RWPE1 (cell line): ENCODE data around the gene SPSB4.

Experiments used
- CTCF ChIA-PET: fragments of 350-600 bp; sonication (Branson Sonifier 250); formaldehyde crosslinking; extraction: SDS; loops from one replicate; lab custom pipeline; 2021; lab: Yijun Ruan, JAX
- POLR2A ChIA-PET: fragments of 400-600 bp; formaldehyde crosslinking; extraction: SDS; loops from one replicate; lab custom pipeline; 2020; ENCODE audit warnings: antibody characterized with exemption; ENCODE audit not compliant: low non-redundant PET; lab: Yijun Ruan, JAX
- DNase-seq: peaks from one replicate; pipeline ENCODE4 v3.0.0; 2012; ENCODE audit warnings: low spot score
- H3K27ac ChIP-seq: fragments of 450-650 bp; 2 replicates; pipeline ENCODE4 v1.5.1; 2017
- CTCF ChIP-seq: fragments of 450-650 bp; conservative IDR thresholded peaks from 2 replicates; pipeline ENCODE4 v1.5.1; 2017; ENCODE audit warnings: low read depth, mild to moderate bottlenecking

The SPSB4 gene

GRCh38 chr3:141065258-141065657 is 14.1 kb downstream of the SPSB4 start:
- H3K27ac ChIP-seq = no peak overlapping the region
- no peak for DNase-seq
- ChIA-PET POLR2A (no interaction called here), CTCF (no interaction called here)
- TF ChIP-seq CTCF = no peak

DNA sequence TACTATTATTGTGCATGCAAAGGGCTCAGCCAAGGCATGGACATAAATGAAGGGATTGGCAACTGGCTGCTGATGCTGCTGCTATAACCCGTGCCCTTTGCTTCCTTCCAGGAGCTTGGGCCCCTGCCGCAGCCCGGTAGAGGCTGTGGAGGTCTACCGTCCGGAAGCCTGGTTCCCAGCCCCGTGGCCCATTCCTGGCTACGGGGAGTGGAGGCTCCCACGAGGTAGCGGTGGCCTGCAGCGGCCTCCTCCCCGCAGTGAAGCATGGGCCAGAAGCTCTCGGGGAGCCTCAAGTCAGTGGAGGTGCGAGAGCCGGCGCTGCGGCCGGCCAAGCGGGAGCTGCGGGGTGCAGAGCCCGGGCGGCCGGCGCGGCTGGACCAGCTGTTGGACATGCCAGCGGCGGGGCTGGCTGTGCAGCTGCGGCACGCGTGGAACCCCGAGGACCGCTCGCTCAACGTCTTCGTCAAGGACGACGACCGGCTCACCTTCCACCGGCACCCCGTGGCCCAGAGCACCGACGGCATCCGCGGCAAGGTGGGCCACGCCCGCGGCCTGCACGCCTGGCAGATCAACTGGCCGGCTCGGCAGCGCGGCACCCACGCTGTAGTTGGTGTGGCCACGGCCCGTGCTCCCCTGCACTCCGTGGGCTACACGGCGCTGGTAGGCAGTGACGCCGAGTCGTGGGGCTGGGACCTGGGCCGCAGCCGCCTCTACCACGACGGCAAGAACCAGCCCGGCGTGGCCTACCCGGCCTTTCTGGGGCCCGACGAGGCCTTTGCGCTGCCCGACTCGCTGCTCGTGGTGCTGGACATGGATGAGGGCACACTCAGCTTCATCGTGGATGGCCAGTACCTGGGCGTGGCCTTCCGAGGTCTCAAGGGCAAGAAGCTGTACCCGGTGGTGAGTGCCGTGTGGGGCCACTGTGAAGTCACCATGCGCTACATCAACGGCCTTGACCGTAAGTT is 15.0 kb downstream of the SPSB4 start:
- ChIA-PET POLR2A (no interaction called here), CTCF (no interaction called here)
- TF ChIP-seq CTCF = no peak
- H3K27ac ChIP-seq = no peak overlapping the region
- DNase-seq = no peak

GRCh38 chr3:141067206-141067974 is 16.2 kb downstream of the SPSB4 start:
- TF ChIP-seq CTCF = no peak
- H3K27ac ChIP-seq = no peak overlapping the region
- CTCF ChIA-PET = no interaction called here
- POLR2A ChIA-PET = no interaction called here
- no peak for DNase-seq

DNA sequence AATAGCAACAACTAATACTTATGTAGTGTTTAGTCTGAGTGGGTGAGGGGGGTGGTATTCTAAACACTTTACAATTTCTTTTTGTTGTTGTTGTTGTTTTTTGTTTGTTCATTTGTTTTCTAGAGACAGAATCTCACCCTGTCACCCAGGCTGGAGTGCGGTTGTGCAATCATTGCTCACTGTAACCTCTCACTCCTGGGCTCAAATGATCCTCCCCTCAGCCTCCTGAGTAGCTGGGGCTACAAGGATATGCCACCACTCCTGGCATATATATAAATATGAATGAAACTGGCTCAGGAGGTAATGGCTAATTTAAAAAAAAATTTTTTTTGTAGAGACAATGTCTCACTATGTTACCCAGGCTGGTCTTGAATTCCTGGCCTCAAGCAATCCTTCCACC is 19.1 kb downstream of the SPSB4 start:
- no peak overlapping the region for H3K27ac ChIP-seq
- CTCF ChIA-PET = no interaction called here
- no peak for DNase-seq
- POLR2A ChIA-PET = no interaction called here
- no peak for TF ChIP-seq CTCF

GRCh38 chr3:141070727-141071357 is 19.7 kb downstream of the SPSB4 start:
- no peak for TF ChIP-seq CTCF
- CTCF ChIA-PET = no interaction called here

GRCh38 chr3:141071681-141072260 is 20.6 kb downstream of the SPSB4 start:
- ChIA-PET CTCF (interaction anchor here (2.5 kb wide), 1 partner anchor 34 kb away, joined by 7 read pairs; no protein-coding TSS in a partner anchor), POLR2A (no interaction called here)
- no peak for DNase-seq
- no peak overlapping the region for H3K27ac ChIP-seq
- TF ChIP-seq CTCF = no peak

More at GRCh38 chr3:141070727-141071357, 19.7 kb downstream of the SPSB4 start:
- POLR2A ChIA-PET = no interaction called here
- no peak overlapping the region for H3K27ac ChIP-seq
- DNase-seq = no peak
